Liver (tissue), 9 donors: Measurements from ENCODE around the gene APP. TPM values are rescaled to one million over a fixed set of nuclear protein-coding genes. Genes with fewer than 3 reads are reported as not detected.

ENCODE experiments used
- DNase-seq: peaks from one replicate; pipeline ENCODE4 v3.0.0-alpha.2; 2017; ENCODE audit warnings: low spot score
- H3K27ac ChIP-seq, 2 donors: one replicate each; pipeline ENCODE4 v1.7.0; 2013; ENCODE audit warnings: inconsistent platforms in 2 of 2, low read length in 2 of 2, control low read depth in 1 of 2, low read depth in 1 of 2, mild to moderate bottlenecking in 1 of 2
- H3K27me3 ChIP-seq, 4 donors: one replicate each; pipeline versions ENCODE4 v1.6.1 to v1.7.0; 2013; ENCODE audit warnings: low read length in 3 of 4, inconsistent platforms in 1 of 4, mild to moderate bottlenecking in 1 of 4, moderate library complexity in 1 of 4; ENCODE audit not compliant: control insufficient read depth in 4 of 4, insufficient read depth in 4 of 4
- H3K36me3 ChIP-seq, 4 donors: one replicate each; pipeline versions ENCODE4 v1.6.1 to v1.7.0; 2013; ENCODE audit warnings: low read length in 3 of 4, mild to moderate bottlenecking in 3 of 4, low read depth in 1 of 4, moderate library complexity in 1 of 4; ENCODE audit not compliant: control insufficient read depth in 4 of 4, insufficient read depth in 3 of 4
- H3K4me1 ChIP-seq, 4 donors: one replicate each; pipeline versions ENCODE4 v1.6.1 to v1.7.0; 2013; ENCODE audit warnings: low read length in 3 of 4, mild to moderate bottlenecking in 3 of 4, moderate library complexity in 1 of 4; ENCODE audit not compliant: control insufficient read depth in 4 of 4, insufficient read depth in 4 of 4
- H3K4me3 ChIP-seq, 3 donors: one replicate each; pipeline versions ENCODE4 v1.6.1 to v1.7.0; 2013; ENCODE audit warnings: low read length in 3 of 3, control low read depth in 1 of 3, low read depth in 1 of 3, mild to moderate bottlenecking in 1 of 3
- H3K9ac ChIP-seq, 2 donors: one replicate each; pipeline ENCODE4 v1.7.0; 2013; ENCODE audit warnings: low read length in 2 of 2, mild to moderate bottlenecking in 2 of 2, moderate library complexity in 2 of 2, control low read depth in 1 of 2, low read depth in 1 of 2
- H3K9me3 ChIP-seq, 4 donors: one replicate each; pipeline versions ENCODE4 v1.6.1 to v1.7.0; 2013; ENCODE audit warnings: low read length in 3 of 4; ENCODE audit not compliant: control insufficient read depth in 4 of 4
- ATF3 ChIP-seq: IDR thresholded peaks from 2 replicates; pipeline ENCODE4 v1.6.1; 2016; ENCODE audit warnings: antibody characterized with exemption
- FOXA2 ChIP-seq: IDR thresholded peaks from 2 replicates; pipeline ENCODE4 v1.6.1; 2016; ENCODE audit warnings: antibody characterized with exemption
- GABPA ChIP-seq, 2 donors: IDR thresholded peaks in 1 of 2; conservative IDR thresholded peaks in 1 of 2; 2 replicates each; pipeline ENCODE4 v1.6.1; 2016; ENCODE audit warnings: antibody characterized with exemption in 2 of 2, mild to moderate bottlenecking in 1 of 2, moderate library complexity in 1 of 2
- HNF4A ChIP-seq, 2 donors: conservative IDR thresholded peaks; 2 replicates each; pipeline ENCODE4 v1.6.1; 2016; ENCODE audit warnings: antibody characterized with exemption in 2 of 2, mild to moderate bottlenecking in 2 of 2
- HNF4G ChIP-seq: IDR thresholded peaks from 2 replicates; pipeline ENCODE4 v1.6.1; 2016; ENCODE audit warnings: antibody characterized with exemption
- MAX ChIP-seq: IDR thresholded peaks from 2 replicates; pipeline ENCODE4 v1.6.1; 2016; ENCODE audit warnings: antibody characterized with exemption
- NR2F2 ChIP-seq: IDR thresholded peaks from 2 replicates; pipeline ENCODE4 v1.6.1; 2016; ENCODE audit warnings: antibody characterized with exemption
- RAD21 ChIP-seq, 2 donors: IDR thresholded peaks; 2 replicates each; pipeline ENCODE4 v1.6.1; 2016; ENCODE audit warnings: antibody characterized with exemption in 2 of 2, mild to moderate bottlenecking in 2 of 2
- YY1 ChIP-seq: IDR thresholded peaks from 2 replicates; pipeline ENCODE4 v1.6.1; 2016; ENCODE audit warnings: antibody characterized with exemption, mild to moderate bottlenecking
- ZBTB33 ChIP-seq: IDR thresholded peaks from 2 replicates; pipeline ENCODE4 v1.6.1; 2016; ENCODE audit warnings: antibody characterized with exemption
- WGBS: extraction: QIAGEN DNeasy Blood & Tissue Kit; methylation state at CpG from one replicate; pipeline ENCODE4 v1.1.7; 2013; 5-methylcytosine and 5-hydroxymethylcytosine counted together
- polyA plus RNA-seq, 2 donors: library from polyadenylated mRNA; stranded (reverse) in 1 of 2; unstranded in 1 of 2; fragments of 200-250 nt in 1 of 2; fragments of >200 nt in 1 of 2; fragmentation: Nextera tagmentation in 1 of 2; extraction: Ambion mirVana in 1 of 2; gene quantifications; one replicate each; pipeline versions ENCODE4 v1.2.1 to v1.2.3, GENCODE V29; 2013 to 2015
- total RNA-seq, 2 donors: library from RNA; depleted of rRNA; stranded (reverse); fragments of >200 nt; gene quantifications; one replicate each; pipeline ENCODE4 v1.2.3, GENCODE V29; 2014
- donor health status: healthy.
- donor health status: healthy.
- donor health status: healthy.
- donor health status: healthy.
- donor health status: healthy.

The APP gene
- total and polyA plus RNA-seq, 4 donors, result 24.9 to 201 (median 111) TPM

GRCh38 chr21:25953659-25954058, 216.9 kb downstream of the APP start:
- H3K9me3 ChIP-seq, result no peaks in the 10 kb centered on the region
- no peak overlapping the region for H3K27ac ChIP-seq
- H3K4me1 ChIP-seq, result peaks cover 2 to 10% (median 5%) of the 10 kb centered on the region in 4 donors
- TF ChIP-seq YY1, result no peak
- TF ChIP-seq ZBTB33, result no peak
- no peak for TF ChIP-seq MAX
- TF ChIP-seq GABPA (IDR thresholded peaks at IDR 0.05 in 1 of 2, conservative IDR thresholded peaks at IDR 0.05 in 1 of 2), result no peak
- no peaks in the 10 kb centered on the region for H3K27me3 ChIP-seq
- 90% methylated on average over 2 of the region's 2 CpGs for WGBS
- peaks cover 7 to 22% (median 17%) of the 10 kb centered on the region in 4 donors for H3K36me3 ChIP-seq
- H3K9ac ChIP-seq, result no peak overlapping the region
- no peak overlapping the region for H3K4me3 ChIP-seq
- DNase-seq, result no peak

GRCh38 chr21:25953196-25953595, 217.4 kb downstream of the APP start:
- Histone ChIP-seq H3K4me1 (peaks cover 2 to 10% (median 5%) of the 10 kb centered on the region in 4 donors), H3K4me3 (no peak overlapping the region), H3K27me3 (no peaks in the 10 kb centered on the region), H3K27ac (no peak overlapping the region), H3K9ac (no peak overlapping the region), H3K36me3 (peaks cover 5 to 22% (median 14%) of the 10 kb centered on the region in 4 donors), H3K9me3 (no peaks in the 10 kb centered on the region)
- DNase-seq, result no peak
- 96% methylated on average over 3 of the region's 3 CpGs for WGBS
- no peak for TF ChIP-seq ATF3
- no peak for TF ChIP-seq RAD21 (IDR thresholded peaks at IDR 0.05)
- no peak for TF ChIP-seq ZBTB33
- no peak for TF ChIP-seq HNF4G
- TF ChIP-seq NR2F2, result no peak
- TF ChIP-seq HNF4A (conservative IDR thresholded peaks at IDR 0.05), result no peak

GRCh38 chr21:25952306-25952705, 218.3 kb downstream of the APP start:
- Histone ChIP-seq H3K4me1 (peaks cover 2 to 10% (median 5%) of the 10 kb centered on the region in 4 donors), H3K9ac (no peak overlapping the region), H3K36me3 (peaks cover 5 to 22% (median 14%) of the 10 kb centered on the region in 4 donors), H3K4me3 (no peak overlapping the region), H3K27ac (no peak overlapping the region), H3K9me3 (no peaks in the 10 kb centered on the region), H3K27me3 (no peaks in the 10 kb centered on the region)
- WGBS, result 91% methylated on average over 1 of the region's 1 CpG
- DNase-seq, result no peak
- no peak for TF ChIP-seq HNF4A (conservative IDR thresholded peaks at IDR 0.05)
- TF ChIP-seq FOXA2, result no peak
